ENCODE measurements around the gene RNLS.

The RNLS gene

GRCh38 chr10:88474884-88475844, 108.0 kb downstream of the RNLS start:
- no peak for DNase-seq (ENCODE audit: low spot score)

- no peak for DNase-seq (ENCODE audit: low spot score)
These were observed 108.9 kb downstream of the RNLS start for GRCh38 chr10:88473989-88474883.

GRCh38 chr10:88472540-88472939, 110.6 kb downstream of the RNLS start:
- no peak for DNase-seq (ENCODE audit: low spot score)

DNA sequence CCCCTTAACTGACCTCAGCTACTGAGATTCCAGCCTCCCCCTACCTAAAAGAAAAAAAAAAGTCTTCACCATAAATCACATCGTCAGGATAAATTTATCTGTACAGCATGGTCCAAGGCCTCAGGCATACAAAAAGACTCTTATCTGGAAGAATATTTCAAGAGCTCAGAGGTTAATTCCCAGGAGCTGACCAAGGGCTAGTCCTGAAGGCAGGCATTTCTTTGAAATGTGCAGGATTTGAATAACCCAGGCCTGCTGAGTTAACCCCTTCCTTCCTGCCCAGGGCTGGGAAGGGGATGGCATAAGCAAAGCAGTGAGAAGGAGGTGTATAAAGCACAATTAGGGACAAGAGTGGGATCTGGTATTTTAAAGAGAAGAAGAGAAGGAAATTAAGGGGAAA, 111.2 kb downstream of the RNLS start:
- no peak for DNase-seq (ENCODE audit: low spot score)

DNA sequence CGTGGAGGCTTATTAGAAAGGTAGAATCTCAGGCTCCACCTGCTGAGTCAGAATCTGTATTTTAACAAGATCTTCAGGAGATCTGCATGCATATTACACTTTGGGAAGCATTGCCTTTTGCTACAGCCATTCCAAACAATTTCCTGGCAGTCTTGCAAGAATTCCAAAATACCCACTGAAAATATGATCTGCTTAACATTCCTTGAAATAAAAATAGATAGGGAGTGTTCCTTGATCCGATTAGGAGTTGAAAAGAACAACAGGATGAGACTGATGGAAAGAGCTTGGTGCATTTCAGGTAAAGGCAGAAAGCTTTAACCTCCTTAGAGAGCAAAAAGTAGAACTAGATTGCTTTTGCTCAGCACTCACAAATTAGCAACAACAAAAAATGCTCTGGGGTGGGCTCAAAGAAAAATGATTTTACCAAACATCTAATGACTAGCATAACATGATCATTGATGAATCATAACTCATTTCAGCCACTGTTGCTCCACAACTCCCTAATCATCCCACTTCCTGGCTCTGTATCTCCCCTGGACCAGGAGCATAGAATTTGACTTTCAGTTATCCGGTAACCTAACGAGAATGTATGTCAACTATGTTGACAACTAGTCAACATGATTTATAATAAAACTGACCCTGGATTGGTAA, 115.2 kb downstream of the RNLS start:
- DNase-seq (ENCODE audit: low spot score) = no peak

- DNase-seq (ENCODE audit: low spot score) = no peak
These were observed 116.3 kb downstream of the RNLS start for GRCh38 chr10:88466786-88467185.

- no peak for DNase-seq (ENCODE audit: low spot score)
These were observed 117.4 kb downstream of the RNLS start for GRCh38 chr10:88465765-88466164.

- no peak for DNase-seq (ENCODE audit: low spot score)
These were observed 119.3 kb downstream of the RNLS start for GRCh38 chr10:88463811-88464210.

DNA sequence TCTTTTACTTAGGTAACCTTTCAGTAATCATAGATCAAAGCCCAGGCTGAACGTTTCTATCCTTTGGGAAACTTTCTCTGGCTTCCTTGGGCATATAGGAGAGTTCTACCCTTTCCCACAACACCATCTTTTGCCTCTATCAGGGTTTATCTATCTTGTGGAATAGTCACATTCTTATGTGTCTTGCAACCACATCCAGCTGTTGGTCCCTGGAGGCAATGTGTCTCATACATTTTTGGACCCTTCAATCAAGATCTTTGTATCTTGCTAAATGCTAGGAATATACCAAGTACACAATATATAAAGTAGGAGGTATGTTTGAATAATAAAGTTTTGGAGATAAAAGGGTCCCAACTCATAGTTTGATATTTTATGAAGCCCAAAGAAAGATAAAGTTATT, 121.7 kb downstream of the RNLS start:
- DNase-seq (ENCODE audit: low spot score) = no peak

DNA sequence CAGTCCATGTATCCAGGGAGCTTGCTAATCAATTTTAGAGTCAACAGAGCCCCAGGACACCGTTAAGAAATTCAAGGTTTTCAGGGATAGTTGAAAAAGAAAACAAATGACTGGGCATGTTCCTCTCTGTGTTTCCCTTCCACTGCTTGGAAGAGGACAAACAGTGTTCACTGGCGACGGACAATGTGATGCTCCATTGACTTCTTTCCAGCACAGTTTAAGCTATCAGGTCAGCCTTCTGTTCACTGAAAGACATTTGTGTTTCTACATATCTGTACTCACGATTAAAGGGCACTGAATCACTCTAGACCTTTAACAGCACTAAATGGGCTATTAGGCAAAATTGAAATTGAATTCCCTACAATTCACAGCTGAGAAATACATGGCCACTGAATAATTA, 123.6 kb downstream of the RNLS start:
- DNase-seq (ENCODE audit: low spot score) = no peak

GRCh38 chr10:88458209-88458608, 124.9 kb downstream of the RNLS start:
- DNase-seq (ENCODE audit: low spot score) = no peak

- DNase-seq (ENCODE audit: low spot score) = no peak
These were observed 125.5 kb downstream of the RNLS start for GRCh38 chr10:88457660-88458059.

DNA sequence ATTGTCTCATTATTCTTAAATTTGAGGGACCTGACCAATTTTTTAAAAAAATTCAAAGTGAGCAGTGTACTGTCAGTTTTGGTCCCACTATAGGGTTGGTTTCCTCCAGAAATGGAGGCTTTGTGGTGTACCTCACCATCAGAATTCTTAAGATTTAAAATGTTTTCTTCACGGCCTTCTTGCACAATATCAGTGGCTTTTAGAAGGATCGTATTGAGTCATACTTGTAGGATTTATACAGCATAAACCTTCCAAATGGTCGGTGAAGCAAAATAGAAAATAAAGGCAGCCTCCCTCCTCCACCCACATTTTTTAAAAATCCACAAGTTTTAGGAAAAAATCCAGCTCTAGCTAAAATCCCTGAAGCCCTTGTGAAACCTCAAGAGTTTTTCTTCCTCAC, 126.4 kb downstream of the RNLS start:
- no peak for DNase-seq (ENCODE audit: low spot score)

DNA sequence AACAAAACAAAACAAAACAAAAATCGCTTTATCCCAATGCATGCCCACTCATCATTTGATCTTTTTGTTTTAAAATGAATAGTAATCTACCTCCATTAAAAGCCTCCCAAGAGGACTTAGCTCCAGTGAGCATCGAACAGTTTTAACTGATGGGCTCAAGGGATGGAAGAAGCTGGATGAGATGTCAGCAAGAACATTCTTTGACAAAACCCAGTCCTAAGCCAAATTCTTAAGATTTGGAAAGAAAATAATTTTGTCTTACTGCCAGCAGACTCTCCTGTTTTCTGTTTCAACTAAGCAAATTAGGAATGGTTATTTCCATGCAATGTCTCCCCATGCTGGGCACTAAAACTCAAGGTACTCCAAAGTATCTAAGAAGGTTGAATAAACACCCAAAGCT, 127.3 kb downstream of the RNLS start:
- DNase-seq (ENCODE audit: low spot score) = no peak

- no peak for DNase-seq (ENCODE audit: low spot score)
These were observed 132.9 kb downstream of the RNLS start for GRCh38 chr10:88450201-88450600.

DNA sequence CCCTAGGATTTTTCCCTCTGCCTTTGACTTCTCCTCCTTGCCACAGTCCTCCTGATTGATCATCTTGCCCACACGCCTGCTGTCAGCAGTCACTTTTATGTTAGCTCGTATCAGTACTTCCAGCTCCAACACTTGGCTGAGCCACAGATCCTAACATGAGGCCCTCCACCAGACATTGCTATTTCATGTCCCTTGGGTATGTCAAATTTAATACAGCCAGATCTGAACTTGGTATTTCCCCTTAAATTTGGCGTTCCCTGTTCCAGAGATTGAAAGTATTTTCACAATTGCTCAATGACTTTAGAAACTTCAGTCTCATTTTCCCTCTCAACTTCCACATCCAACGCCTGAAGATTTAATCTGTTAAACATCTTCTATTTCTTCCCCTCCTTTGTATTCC, 140.4 kb downstream of the RNLS start:
- no peak for DNase-seq (ENCODE audit: low spot score)

GRCh38 chr10:88440541-88440940, 142.6 kb downstream of the RNLS start:
- no peak for DNase-seq (ENCODE audit: low spot score)

GRCh38 chr10:88439932-88440331, 143.2 kb downstream of the RNLS start:
- DNase-seq (ENCODE audit: low spot score) = no peak

- no peak for DNase-seq (ENCODE audit: low spot score)
These were observed 145.7 kb downstream of the RNLS start for GRCh38 chr10:88437411-88437810.

DNA sequence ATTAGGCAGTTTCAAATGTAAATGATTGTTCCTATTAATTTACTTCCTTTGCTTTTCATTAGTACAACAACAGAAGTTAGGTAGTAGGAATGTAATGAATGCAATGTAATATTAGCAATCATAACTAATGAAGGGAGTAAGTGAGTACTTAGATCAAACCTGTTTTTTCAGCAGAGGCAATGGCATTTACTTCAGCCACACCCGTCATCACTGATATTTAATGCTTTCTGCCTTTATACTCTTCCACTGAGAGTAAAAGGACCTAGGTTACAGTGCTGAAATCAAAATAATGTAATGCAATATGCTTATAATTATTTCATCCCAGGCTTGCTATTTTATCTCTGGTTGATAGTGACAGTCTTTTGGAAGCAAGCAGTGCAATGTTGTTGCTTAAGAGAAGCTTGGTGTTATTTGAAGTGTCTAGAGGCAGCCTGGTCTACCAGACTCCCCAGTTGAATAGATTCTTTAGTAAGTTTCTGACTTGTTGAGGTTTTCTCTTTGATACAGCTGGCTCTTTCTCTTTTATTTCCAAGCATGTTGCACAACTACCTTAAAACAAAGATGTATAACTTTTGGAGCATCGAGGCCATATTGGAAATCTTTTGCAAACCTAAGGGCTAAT, 149.4 kb downstream of the RNLS start:
- DNase-seq (ENCODE audit: low spot score) = no peak

GRCh38 chr10:88431103-88431502, 152.0 kb downstream of the RNLS start:
- DNase-seq (ENCODE audit: low spot score) = no peak

DNA sequence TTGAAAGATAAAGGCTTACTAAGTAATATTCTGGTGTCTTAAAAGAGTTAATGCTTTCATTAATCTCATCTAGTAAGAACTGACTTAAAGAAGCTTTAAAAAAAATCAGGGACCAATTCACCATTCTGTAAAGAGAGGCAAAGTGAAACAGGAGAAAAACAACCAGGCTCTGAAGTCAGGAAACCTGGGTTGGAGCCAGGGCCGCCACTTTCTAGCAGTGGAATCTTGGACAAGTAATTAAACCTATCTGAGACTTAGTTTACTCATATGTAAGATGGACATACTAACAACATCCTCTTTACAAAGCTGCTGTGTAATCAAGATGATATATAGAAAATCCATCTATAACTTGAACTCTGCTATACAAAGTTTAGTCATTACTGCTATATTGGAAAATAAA, 154.1 kb downstream of the RNLS start:
- no peak for DNase-seq (ENCODE audit: low spot score)
